Mesendoderm (in vitro differentiated cells): ENCODE data around the gene PRLH.
"Not testable (repeated sequence)": the region's sequence is repeated elsewhere in the genome, so short reads cannot be mapped to it uniquely, and the experiment has no call there.

ENCODE experiments used
- DNase-seq: peaks from one replicate; pipeline ENCODE4 v3.0.0; 2013
- H2AK5ac ChIP-seq: 2 replicates; pipeline ENCODE4 v1.6.1; 2013; ENCODE audit warnings: low read length, inconsistent platforms
- H2BK120ac ChIP-seq: 2 replicates; pipeline ENCODE4 v1.6.1; 2013; ENCODE audit warnings: low read depth, mild to moderate bottlenecking, low read length, moderate library complexity, mixed read lengths
- H2BK15ac ChIP-seq: replicated peaks from 2 replicates; pipeline ENCODE4 v1.6.1; 2013; ENCODE audit warnings: low read depth, mild to moderate bottlenecking, moderate library complexity
- H2BK5ac ChIP-seq: 2 replicates; pipeline ENCODE4 v1.6.1; 2013; ENCODE audit warnings: low read length, inconsistent platforms
- H3K18ac ChIP-seq: 2 replicates; pipeline ENCODE4 v1.6.1; 2013; ENCODE audit warnings: mild to moderate bottlenecking, low read length, mixed read lengths
- H3K23ac ChIP-seq: one replicate; pipeline ENCODE4 v1.6.1; 2013; ENCODE audit warnings: low read length
- H3K27ac ChIP-seq: 2 replicates; pipeline ENCODE4 v1.5.1; 2013; ENCODE audit warnings: low read depth, mild to moderate bottlenecking, inconsistent platforms, low read length, moderate library complexity
- H3K27me3 ChIP-seq: 2 replicates; pipeline ENCODE4 v1.6.1; 2013; ENCODE audit warnings: low read length, control low read depth, mild to moderate bottlenecking, inconsistent platforms; ENCODE audit not compliant: insufficient read depth, poor library complexity
- H3K36me3 ChIP-seq: 2 replicates; pipeline ENCODE4 v1.6.1; 2013; ENCODE audit warnings: low read length, inconsistent platforms; ENCODE audit not compliant: control insufficient read depth, insufficient read depth
- H3K4ac ChIP-seq: one replicate; pipeline ENCODE4 v1.6.1; 2013; ENCODE audit warnings: low read depth, mild to moderate bottlenecking, low read length, moderate library complexity
- H3K4me1 ChIP-seq: 2 replicates; pipeline ENCODE4 v1.6.1; 2013; ENCODE audit warnings: low read depth, low read length, inconsistent platforms; ENCODE audit not compliant: control insufficient read depth
- H3K4me2 ChIP-seq: 2 replicates; pipeline ENCODE4 v1.6.1; 2013; ENCODE audit warnings: low read length
- H3K4me3 ChIP-seq: 2 replicates; pipeline ENCODE4 v1.5.1; 2013; ENCODE audit warnings: mild to moderate bottlenecking, low read length
- H3K56ac ChIP-seq: one replicate; pipeline ENCODE4 v1.6.1; 2013; ENCODE audit warnings: low read length
- H3K79me1 ChIP-seq: 2 replicates; pipeline ENCODE4 v1.6.1; 2013; ENCODE audit warnings: low read length, inconsistent platforms
- H3K79me2 ChIP-seq: 2 replicates; pipeline ENCODE4 v1.6.1; 2013; ENCODE audit warnings: mild to moderate bottlenecking, low read length; ENCODE audit not compliant: control insufficient read depth, insufficient read depth
- H3K9ac ChIP-seq: 2 replicates; pipeline ENCODE4 v1.6.1; 2013; ENCODE audit warnings: low read length, inconsistent platforms
- H4K5ac ChIP-seq: one replicate; pipeline ENCODE4 v1.6.1; 2013; ENCODE audit warnings: low read length
- H4K8ac ChIP-seq: one replicate; pipeline ENCODE4 v1.6.1; 2013; ENCODE audit warnings: low read depth, mild to moderate bottlenecking, control low read depth, low read length, moderate library complexity
- WGBS: extraction: QIAGEN DNeasy Blood & Tissue Kit; methylation state at CpG from one replicate; pipeline ENCODE4 v1.1.7; 2013; ENCODE audit warnings: low lambda C conversion rate, missing lambda C conversion rate; ENCODE audit not compliant: insufficient coverage; ENCODE audit errors: extremely low coverage; 5-methylcytosine and 5-hydroxymethylcytosine counted together

Gene PRLH

GRCh38 chr2:237603718-237604362 lies 37.5 kb downstream of the PRLH start:
- Histone ChIP-seq H4K8ac (peak overlapping the region; percentile 41), H3K56ac (peak overlapping the region; percentile 85), H3K79me2 (no peaks in the 10 kb centered on the region), H3K36me3 (no peaks in the 10 kb centered on the region), H2BK120ac (peak overlapping the region; percentile 78), H2AK5ac (peak overlapping the region; percentile 92), H3K27me3 (no peaks in the 10 kb centered on the region), H4K5ac (no peak overlapping the region), H3K4me2 (no peak overlapping the region), H3K4me1 (peaks cover 18% of the 10 kb centered on the region), H3K9ac (peak overlapping the region; percentile 56), H3K27ac (peak overlapping the region; percentile 88), H3K18ac (peak overlapping the region; percentile 77), H3K23ac (no peak overlapping the region), H3K79me1 (no peaks in the 10 kb centered on the region), H2BK15ac (peak overlapping the region; percentile 37), H2BK5ac (peak overlapping the region; percentile 90), H3K4me3 (no peak overlapping the region), H3K4ac (peak overlapping the region; percentile 98)
- DNase-seq: peak; percentile 93
- WGBS: no CpG with 5 or more reads among the region's 15 CpGs

GRCh38 chr2:237604391-237604790 lies 38.0 kb downstream of the PRLH start:
- Histone ChIP-seq H3K79me1 (no peaks in the 10 kb centered on the region), H2BK120ac (peak overlapping the region; percentile 18), H2BK15ac (no peak overlapping the region), H3K4ac (peak overlapping the region; percentile 74), H3K4me1 (peaks cover 18% of the 10 kb centered on the region), H2BK5ac (peak overlapping the region; percentile 97), H3K9ac (peak overlapping the region; percentile 29), H2AK5ac (peak overlapping the region; percentile 98), H3K56ac (peak overlapping the region; percentile 91), H3K27ac (peak overlapping the region; percentile 65), H3K36me3 (no peaks in the 10 kb centered on the region), H3K4me2 (no peak overlapping the region), H4K8ac (no peak overlapping the region), H3K27me3 (no peaks in the 10 kb centered on the region), H3K23ac (peak overlapping the region; percentile 51), H3K18ac (peak overlapping the region; percentile 41), H4K5ac (no peak overlapping the region), H3K79me2 (no peaks in the 10 kb centered on the region), H3K4me3 (no peak overlapping the region)
- WGBS: no CpG with 5 or more reads among the region's 11 CpGs
- DNase-seq: no peak

DNA sequence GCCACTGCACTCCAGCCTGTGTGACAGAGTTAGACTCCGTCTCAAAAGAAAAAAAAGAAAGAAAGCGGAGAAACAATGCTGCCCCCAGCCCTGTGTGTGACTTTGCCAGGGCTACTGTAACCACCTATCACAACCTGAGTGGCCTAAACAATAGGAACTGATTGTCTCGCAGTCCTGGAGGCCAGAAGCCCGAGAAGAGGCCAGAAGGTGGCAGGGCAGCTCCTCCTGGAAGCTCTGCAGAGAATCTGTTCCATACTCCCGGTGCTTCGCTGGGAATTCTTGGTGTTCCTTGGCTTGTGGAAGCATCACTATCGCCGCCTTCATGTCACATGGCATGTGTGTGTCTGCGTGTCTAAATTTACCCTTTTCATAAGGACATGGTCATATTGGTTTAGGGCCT lies 38.6 kb downstream of the PRLH start:
- no peak overlapping the region for H3K9ac ChIP-seq
- H3K27me3 ChIP-seq: no peaks in the 10 kb centered on the region
- H3K79me1 ChIP-seq: no peaks in the 10 kb centered on the region
- no peak overlapping the region for H3K27ac ChIP-seq
- H4K8ac ChIP-seq: no peak overlapping the region
- no peak overlapping the region for H3K4me3 ChIP-seq
- no peak overlapping the region for H2BK15ac ChIP-seq
- H3K36me3 ChIP-seq: no peaks in the 10 kb centered on the region
- H3K23ac ChIP-seq: no peak overlapping the region
- H2AK5ac ChIP-seq: no peak overlapping the region
- H4K5ac ChIP-seq: no peak overlapping the region
- no peak overlapping the region for H3K56ac ChIP-seq
- no peak overlapping the region for H3K4me2 ChIP-seq
- no peak overlapping the region for H2BK5ac ChIP-seq
- no peaks in the 10 kb centered on the region for H3K79me2 ChIP-seq
- peaks cover 18% of the 10 kb centered on the region for H3K4me1 ChIP-seq
- no CpG with 5 or more reads among the region's 9 CpGs for whole genome bisulfite sequencing
- H2BK120ac ChIP-seq: no peak overlapping the region
- H3K4ac ChIP-seq: peak overlapping the region; percentile 17
- H3K18ac ChIP-seq: no peak overlapping the region
- DNase-seq: peak; percentile 87

DNA sequence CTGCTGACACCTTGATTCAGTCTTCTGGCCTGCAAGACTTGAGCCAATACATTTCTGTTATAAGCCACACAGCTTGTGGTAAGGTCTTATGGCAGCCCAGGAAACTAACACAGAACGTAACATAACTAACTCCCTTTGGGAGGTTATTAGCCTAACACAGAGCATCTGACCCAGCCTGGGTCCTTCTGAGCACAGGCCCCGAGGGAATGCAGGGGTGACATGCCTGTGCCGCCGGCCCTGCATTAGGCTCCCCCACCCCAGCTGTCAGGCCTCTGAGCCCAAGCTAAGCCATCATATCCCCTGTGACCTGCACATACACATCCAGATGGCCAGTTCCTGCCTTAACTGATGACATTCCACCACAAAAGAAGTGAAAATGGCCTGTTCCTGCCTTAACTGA lies 40.1 kb downstream of the PRLH start:
- DNase-seq, H3K79me1 ChIP-seq, H3K36me3 ChIP-seq, H3K23ac ChIP-seq, H3K79me2 ChIP-seq, H4K5ac ChIP-seq, H3K27ac ChIP-seq, H3K9ac ChIP-seq, H4K8ac ChIP-seq, H3K4me3 ChIP-seq, H3K56ac ChIP-seq, H3K4ac ChIP-seq, H3K27me3 ChIP-seq, H3K4me2 ChIP-seq, H2BK15ac ChIP-seq, H2BK120ac ChIP-seq: not testable (repeated sequence)
- Histone ChIP-seq H2BK5ac (peak overlapping the region; percentile 27), H3K4me1 (peaks cover 13% of the 10 kb centered on the region), H3K18ac (peak overlapping the region; percentile 2), H2AK5ac (peak overlapping the region; percentile 92)
- WGBS: no CpG with 5 or more reads among the region's 4 CpGs

GRCh38 chr2:237612527-237613357 lies 46.4 kb downstream of the PRLH start:
- no peak overlapping the region for H3K23ac ChIP-seq
- DNase-seq: no peak
- H3K4me2 ChIP-seq: no peak overlapping the region
- H3K27me3 ChIP-seq: no peaks in the 10 kb centered on the region
- peak overlapping the region; percentile 45 for H3K9ac ChIP-seq
- H3K27ac ChIP-seq: peak overlapping the region; percentile 53
- no peaks in the 10 kb centered on the region for H3K79me2 ChIP-seq
- WGBS: no CpG with 5 or more reads among the region's 10 CpGs
- H4K8ac ChIP-seq: no peak overlapping the region
- H3K18ac ChIP-seq: peak overlapping the region; percentile 55
- H4K5ac ChIP-seq: no peak overlapping the region
- no peak overlapping the region for H2BK15ac ChIP-seq
- peak overlapping the region; percentile 86 for H3K56ac ChIP-seq
- no peaks in the 10 kb centered on the region for H3K79me1 ChIP-seq
- peak overlapping the region; percentile 85 for H3K4ac ChIP-seq
- peak overlapping the region; percentile 75 for H2BK120ac ChIP-seq
- H2AK5ac ChIP-seq: peak overlapping the region; percentile 86
- H3K36me3 ChIP-seq: no peaks in the 10 kb centered on the region
- H3K4me1 ChIP-seq: peaks cover 29% of the 10 kb centered on the region
- H3K4me3 ChIP-seq: no peak overlapping the region
- peak overlapping the region; percentile 97 for H2BK5ac ChIP-seq
